HEK293T (cell line): ENCODE results near the gene KLHL30.

Source experiments
- BHLHE40 ChIP-seq: fragments of 450-650 bp; IDR thresholded peaks from 2 replicates; pipeline ENCODE4 v1.6.1; 2016; ENCODE audit warnings: mild to moderate bottlenecking, moderate library complexity, borderline replicate concordance
- FOXA1 ChIP-seq: fragments of 450-650 bp; IDR thresholded peaks from 2 replicates; pipeline ENCODE4 v1.6.1; 2016; ENCODE audit warnings: mild to moderate bottlenecking
- FOXM1 ChIP-seq: fragments of 450-650 bp; IDR thresholded peaks from 2 replicates; pipeline ENCODE4 v1.6.1; 2017; ENCODE audit warnings: mild to moderate bottlenecking, borderline replicate concordance
- L3MBTL2 ChIP-seq: fragments of 450-650 bp; conservative IDR thresholded peaks from 2 replicates; pipeline ENCODE4 v1.6.1; 2016; ENCODE audit warnings: mild to moderate bottlenecking
- SP1 ChIP-seq: fragments of 450-650 bp; IDR thresholded peaks from 2 replicates; pipeline ENCODE4 v1.6.1; 2017
- TARDBP ChIP-seq: fragments of 450-650 bp; IDR thresholded peaks from 2 replicates; pipeline ENCODE4 v1.6.1; 2016

DNA sequence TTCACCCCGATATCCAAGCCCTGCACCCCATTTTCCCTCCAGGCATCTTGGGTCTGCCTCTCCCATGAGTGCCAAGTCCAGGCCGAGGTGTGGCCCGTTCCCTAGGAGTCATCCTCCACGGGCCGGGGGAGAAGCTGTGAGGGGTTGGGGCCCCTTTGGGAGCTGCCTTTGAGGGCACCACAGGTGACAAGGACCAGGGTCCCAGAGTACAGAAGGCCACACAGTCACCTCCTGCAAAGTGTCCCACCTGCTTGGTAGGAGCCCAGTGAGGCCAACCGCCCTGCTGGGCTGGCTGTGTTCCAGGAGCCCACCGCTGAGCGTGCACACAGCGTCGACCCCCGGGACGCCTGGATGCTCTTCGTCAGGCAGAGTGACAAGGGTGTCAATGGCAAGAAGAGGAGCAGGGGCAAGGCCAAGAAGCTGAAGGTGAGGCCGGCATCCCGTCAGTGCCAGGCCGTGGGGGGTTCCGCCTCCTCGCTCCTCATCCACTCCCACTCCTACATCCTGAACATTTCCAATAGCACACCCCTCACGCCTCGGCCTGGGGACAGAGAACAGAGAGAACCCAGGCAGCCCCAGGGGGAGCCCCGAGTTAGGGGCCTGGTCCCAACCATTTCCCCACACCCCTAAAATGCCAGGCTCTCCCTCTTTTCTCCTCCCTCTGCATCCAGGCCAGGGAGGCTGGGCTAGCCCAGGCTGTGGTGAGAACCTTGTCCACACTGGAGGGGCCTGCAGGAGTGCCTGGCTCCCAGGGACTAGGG lies 23.0 kb downstream of the KLHL30 start:
- TF ChIP-seq L3MBTL2 (no peak), FOXM1 (no peak), SP1 (no peak), FOXA1 (no peak), BHLHE40 (no peak), TARDBP (no peak)
